ENCODE results near the gene HMX1.

HMX1 gene

DNA sequence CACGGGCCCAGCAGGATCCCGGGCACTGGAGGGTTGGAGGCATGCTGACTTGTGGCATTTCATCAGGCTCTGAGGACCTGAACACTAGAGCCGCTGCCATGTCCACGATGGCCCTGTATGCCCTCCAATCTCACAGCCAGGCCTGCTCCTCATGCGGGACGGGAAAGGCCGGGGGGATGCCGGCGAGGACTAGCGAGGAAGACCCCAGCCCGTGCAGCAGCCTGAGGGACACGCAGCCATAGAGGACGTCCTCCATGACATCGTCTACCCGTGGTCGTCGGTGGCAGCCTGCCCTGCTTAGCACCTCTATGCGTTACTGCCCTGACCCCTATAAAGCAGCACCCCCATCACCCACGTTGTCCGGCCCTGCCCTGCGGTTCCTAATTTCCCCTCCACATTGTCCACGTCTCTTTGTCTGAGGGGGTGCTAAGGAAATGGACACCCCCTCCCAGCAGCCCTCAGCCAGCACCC is 32.6 kb downstream of the HMX1 start:
- no peak for DNase-seq

DNA sequence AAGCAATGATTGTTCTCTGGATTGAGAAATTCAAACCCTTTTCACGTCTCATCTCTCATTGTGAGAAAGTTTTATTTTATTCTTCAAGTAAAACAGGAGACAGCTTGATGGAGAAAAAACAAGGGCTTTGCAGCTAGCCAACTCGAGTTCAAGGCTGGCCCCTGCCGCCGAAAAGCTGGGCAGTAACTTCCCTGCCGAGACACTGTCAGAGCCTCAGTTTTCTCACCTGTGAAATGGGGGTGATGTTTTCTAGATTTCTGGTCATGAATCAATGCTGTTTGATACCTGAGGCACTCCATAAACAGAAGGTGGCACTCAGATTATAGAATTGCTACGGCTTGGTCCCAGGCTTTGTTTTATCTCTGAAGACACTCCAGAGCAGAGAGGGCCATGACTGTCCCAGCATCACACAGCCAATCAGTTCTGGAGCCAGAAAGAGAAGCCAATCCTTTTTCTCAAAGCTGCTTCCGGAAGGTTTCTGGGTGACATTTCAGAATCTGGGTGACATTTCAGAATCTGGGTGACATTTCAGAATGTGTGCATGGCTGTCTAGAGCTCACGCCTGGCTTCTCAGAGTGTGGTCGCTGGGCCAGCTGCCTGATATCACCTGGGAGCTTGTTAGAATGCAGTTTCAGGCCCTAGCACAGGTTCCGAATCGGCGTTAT is 33.2 kb downstream of the HMX1 start:
- no peak for DNase-seq

GRCh38 chr4:8837181-8837841 is 34.3 kb downstream of the HMX1 start:
- DNase-seq, result no peak

DNA sequence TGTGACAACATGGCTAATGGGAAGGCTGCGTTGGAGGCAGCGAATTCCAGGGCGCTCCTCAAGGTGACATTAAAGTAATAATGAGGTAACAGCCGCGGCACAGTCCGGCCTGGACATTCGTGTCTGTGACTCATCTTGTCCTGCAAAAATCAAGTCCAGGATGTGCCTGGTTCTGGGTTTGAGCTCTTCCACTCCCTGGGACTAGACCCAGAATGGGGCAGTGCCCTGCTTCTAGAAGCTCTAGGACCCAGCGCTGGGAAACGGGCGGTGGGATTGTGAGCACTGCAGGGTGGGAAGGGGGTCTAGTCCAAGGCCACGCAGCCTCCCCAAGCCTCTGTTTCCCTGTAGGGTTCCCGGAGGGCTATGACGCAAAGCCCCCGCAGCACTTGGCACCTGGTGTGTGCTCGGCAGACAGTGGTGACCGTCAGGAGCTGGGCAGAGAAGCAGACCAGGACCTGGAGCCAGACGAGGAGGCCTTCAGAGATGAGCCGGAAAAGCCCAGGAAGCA is 34.9 kb downstream of the HMX1 start:
- no peak for DNase-seq

GRCh38 chr4:8835521-8836365 is 35.9 kb downstream of the HMX1 start:
- DNase-seq, result no peak

- no peak for DNase-seq
Measured at GRCh38 chr4:8834681-8835220, 36.9 kb downstream of the HMX1 start.

- DNase-seq, result no peak
Measured at GRCh38 chr4:8832113-8832915, 39.3 kb downstream of the HMX1 start.

DNA sequence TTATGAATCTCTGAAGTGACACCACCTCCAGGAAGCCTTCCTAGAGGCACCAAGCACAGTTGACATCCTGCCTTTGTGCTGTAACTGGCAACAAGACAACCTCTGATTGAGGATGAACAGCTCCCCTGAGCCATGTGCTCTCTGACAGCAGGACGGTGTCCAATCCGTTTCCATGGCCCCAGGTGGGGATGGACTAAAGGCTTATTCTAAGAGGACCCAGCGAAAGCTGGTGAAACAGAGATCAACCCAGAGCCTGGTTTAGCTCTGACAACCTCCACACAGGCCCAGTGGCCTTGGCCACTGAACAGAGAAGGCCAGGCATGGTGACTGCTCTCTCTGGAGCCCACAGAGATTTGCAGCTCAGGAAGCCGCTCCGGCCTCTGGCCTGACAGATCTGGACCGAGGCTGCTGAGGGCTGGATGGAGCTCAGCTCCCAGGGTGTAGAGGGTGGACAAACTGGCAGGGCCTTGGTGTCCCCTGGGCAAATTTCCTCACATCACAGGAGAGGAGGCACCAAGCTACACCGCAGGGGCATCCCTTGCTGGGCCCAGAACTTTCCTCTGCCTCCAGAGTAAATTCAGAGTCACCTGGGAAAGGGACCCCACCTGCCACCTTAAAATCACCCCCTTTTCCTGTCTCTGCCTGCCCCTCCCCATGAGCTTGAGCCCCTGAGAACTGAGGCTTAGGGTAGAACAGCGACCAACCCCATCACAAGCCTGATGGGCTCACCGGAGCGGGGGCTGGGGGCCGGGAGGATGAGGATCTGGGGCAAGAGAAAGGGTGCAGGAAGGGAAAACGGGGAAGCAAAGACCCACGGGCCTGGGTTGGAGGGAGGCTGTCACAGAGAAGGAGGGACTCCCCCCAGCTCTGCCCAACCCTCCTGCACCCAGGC is 40.2 kb downstream of the HMX1 start:
- no peak for DNase-seq

- no peak for DNase-seq
Measured at GRCh38 chr4:8830611-8831200, 40.9 kb downstream of the HMX1 start.

- DNase-seq, result no peak
Measured at GRCh38 chr4:8830056-8830455, 41.6 kb downstream of the HMX1 start.

GRCh38 chr4:8829584-8829983 is 42.1 kb downstream of the HMX1 start:
- DNase-seq, result no peak

- DNase-seq, result no peak
Measured at GRCh38 chr4:8828869-8829268, 42.8 kb downstream of the HMX1 start.

DNA sequence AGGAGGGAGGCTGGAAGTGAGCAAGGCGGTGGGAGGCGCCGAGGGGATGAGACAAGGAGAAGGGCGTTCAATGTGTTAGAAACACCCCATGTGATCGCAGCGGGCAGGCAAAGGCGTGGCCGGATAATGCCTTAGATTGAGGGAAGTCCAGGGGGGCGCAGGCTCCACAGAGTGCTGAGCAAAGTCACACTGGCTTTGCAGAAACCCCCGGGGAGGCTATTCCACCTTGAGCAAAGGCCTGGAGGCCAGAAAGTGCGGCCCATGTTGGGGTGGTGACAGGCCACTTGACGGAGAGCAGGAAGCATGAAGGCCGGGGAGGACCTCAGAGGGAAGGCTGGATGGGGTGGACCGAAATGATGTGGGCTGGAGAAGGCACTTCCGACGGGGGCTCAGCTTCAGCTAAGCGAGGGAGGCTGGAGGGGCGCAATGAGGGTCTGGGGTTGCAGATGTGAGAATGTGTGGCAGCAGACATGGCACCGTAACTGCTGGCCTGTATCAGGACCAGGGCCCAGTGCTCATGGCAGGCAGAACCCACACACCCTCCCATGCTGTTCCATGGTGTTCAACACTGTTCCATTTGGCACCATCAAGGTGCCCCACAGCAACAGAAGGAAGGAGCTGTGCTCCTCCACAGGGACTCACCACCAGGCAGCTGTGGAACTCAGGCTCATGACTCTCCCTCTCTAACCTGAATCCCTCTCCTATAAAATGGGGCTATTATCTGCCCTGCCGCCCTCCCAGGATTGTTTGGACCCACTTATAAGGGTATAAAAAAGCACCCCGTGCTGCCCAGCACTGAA is 50.3 kb downstream of the HMX1 start:
- DNase-seq, result no peak

GRCh38 chr4:8820178-8821102 is 51.2 kb downstream of the HMX1 start:
- no peak for DNase-seq

GRCh38 chr4:8819473-8820177 is 52.0 kb downstream of the HMX1 start:
- no peak for DNase-seq

- DNase-seq, result no peak
Measured at GRCh38 chr4:8819019-8819418, 52.6 kb downstream of the HMX1 start.

GRCh38 chr4:8818063-8818881 is 53.4 kb downstream of the HMX1 start:
- DNase-seq, result no peak

GRCh38 chr4:8817813-8818062 is 53.9 kb downstream of the HMX1 start:
- DNase-seq, result no peak
